IPS-18c (cell line): Measurements from ENCODE around the gene PLCB1.

Experiments used
- H3K4me3 ChIP-seq: 2 replicates; pipeline ENCODE4 v1.7.0; 2013; ENCODE audit warnings: low read depth, mild to moderate bottlenecking, low read length, moderate library complexity; ENCODE audit not compliant: insufficient read depth
- H3K9me3 ChIP-seq: one replicate; pipeline ENCODE4 v1.6.1; 2013; ENCODE audit warnings: mild to moderate bottlenecking, low read length, moderate library complexity; ENCODE audit not compliant: control insufficient read depth, insufficient read depth

The PLCB1 gene

GRCh38 chr20:8218861-8219260, 86.8 kb downstream of the PLCB1 start:
- H3K9me3 ChIP-seq: no peaks in the 10 kb centered on the region

GRCh38 chr20:8219403-8219802, 87.3 kb downstream of the PLCB1 start:
- Histone ChIP-seq H3K4me3 (no peak overlapping the region), H3K9me3 (no peaks in the 10 kb centered on the region)

More at GRCh38 chr20:8218861-8219260, 86.8 kb downstream of the PLCB1 start:
- no peak overlapping the region for H3K4me3 ChIP-seq

- H3K9me3 ChIP-seq: no peaks in the 10 kb centered on the region
- no peak overlapping the region for H3K4me3 ChIP-seq
Measured at GRCh38 chr20:8220716-8221115, 88.7 kb downstream of the PLCB1 start.

DNA sequence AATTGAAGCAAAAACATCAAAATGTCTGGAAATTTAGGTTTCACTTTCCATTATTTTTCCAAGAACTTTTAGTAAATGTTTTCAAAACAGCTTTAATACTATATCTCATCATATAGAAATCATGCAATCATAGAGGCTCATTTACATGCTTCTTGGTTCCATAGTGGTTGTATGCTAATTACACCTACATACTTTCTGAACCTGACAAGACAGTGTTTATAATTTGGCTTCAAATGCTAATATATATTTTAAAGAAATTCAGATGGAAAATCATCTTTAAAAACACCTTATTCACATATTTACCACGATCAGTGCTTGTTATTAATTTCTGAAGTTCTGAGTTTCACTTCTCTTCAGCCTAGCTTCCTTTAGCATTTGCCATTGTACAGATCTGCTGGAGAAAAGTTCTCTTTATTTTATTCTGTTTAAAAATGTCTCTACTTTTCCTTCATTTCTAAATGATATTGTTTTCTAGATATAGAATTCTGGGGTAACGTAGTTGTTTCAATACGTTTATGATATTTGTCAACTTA, 89.9 kb downstream of the PLCB1 start:
- no peaks in the 10 kb centered on the region for H3K9me3 ChIP-seq
- no peak overlapping the region for H3K4me3 ChIP-seq

DNA sequence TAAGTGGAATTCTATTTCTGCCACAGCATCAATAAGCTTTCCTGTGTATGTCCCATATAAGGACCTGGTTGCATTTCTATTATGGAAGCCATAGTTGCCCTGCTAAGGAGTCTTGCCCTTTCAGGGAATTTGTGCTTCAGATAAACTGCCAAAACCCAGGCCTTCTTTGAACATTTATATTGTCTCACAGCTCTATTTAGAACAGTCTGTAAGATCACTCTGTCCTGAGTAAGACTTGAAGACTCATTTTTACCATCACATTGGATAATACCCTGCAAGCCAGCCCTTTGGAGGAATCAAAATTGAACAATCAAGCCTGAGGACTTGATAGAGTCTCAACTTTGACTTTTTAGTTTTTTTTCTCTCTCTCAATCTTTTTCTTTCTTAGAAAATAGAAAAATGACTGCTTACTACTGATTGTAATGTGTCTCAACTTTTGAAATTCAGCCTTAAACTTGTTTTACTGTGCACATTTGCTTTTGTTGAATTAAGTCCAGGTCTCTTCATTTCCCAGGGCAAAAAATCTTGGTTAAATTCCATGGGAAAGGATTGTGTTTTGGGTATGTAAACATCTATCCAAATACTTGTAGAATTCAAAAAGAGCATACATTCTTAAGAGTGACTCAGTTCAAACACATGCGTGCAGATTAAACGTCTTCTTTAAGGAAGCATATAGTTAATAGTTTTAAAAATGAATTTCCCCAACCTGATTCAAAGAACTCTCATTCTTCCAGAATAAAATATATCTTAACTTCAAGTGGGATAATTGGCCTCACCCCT, 91.2 kb downstream of the PLCB1 start:
- Histone ChIP-seq H3K9me3 (no peaks in the 10 kb centered on the region), H3K4me3 (no peak overlapping the region)

DNA sequence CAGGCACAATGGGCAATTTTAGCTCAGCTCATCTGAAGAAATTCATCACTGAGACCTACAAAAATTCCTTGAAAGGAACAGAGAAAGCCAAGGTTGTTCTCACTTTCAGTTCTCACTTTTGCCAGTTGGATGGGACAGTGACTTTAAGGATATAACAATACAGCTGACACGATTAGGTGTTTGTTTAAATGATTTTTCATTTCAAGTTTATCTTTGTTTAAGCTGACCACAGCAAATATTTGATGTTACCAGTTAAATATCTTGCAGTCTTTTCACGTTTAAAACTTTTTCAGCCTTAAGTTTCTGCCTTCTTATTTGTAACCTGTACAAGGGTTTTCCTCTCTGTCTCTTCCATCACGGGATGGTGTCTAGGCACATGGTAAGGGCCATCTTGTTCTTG, 93.6 kb downstream of the PLCB1 start:
- no peaks in the 10 kb centered on the region for H3K9me3 ChIP-seq
- H3K4me3 ChIP-seq: no peak overlapping the region

DNA sequence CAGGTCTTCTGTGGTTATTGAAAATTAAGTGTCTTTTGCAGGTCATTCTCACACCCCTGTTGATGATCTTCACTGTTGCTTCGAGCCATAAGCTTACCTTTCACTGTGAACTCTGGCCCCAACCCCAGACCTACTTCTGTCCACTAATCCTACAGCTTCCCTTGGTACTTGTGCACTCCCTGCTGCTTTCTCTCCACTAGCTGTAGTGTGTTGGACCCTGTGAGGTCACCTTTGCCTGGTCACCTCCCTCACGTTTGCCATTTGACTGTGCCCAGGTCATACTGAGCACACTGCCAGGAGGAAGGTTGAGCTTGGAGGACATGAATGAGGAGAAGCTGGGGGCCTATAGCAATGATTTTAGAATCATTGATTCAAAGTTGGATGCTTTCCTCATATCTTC, 94.0 kb downstream of the PLCB1 start:
- no peak overlapping the region for H3K4me3 ChIP-seq

DNA sequence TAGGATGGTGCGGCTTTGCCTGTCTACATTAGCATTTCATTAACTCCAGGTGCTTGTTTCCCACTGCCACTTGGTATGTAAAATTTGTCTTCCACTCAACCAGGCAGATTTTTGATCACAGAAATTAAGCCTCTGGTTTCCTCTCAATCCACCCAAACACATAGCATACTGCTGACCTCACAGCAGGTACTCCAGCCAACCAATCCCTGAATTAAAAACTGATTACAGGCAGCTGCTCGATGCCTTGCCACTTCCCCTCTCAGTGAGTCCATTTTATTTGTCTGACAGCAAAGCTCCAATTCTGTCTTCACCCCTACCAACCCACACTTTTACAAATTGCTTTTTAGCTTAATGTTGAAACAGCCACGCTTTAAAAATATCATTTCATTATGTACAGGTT, 95.2 kb downstream of the PLCB1 start:
- Histone ChIP-seq H3K9me3 (no peaks in the 10 kb centered on the region), H3K4me3 (no peak overlapping the region)

More for the DNA sequence above, 94.0 kb downstream of the PLCB1 start:
- no peaks in the 10 kb centered on the region for H3K9me3 ChIP-seq

DNA sequence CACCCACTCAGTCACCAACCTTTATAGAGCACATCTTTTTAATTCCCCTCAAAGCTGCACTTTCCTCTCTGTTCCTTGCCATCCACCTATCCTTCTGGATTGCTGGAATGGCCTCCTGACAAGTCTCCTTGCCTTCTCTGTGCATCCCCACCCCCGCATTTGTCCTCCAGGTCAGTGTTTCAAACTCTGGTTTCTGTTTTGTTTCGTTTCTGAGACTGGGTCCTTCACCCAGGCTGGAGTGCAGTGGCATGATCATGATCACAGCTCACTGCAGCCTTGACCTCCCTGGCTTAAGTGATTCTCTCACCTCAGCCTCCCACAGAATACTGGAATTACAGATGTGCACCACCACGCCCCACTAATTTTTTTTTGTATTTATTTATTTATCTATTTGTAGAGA, 96.2 kb downstream of the PLCB1 start:
- Histone ChIP-seq H3K4me3 (no peak overlapping the region), H3K9me3 (no peaks in the 10 kb centered on the region)

DNA sequence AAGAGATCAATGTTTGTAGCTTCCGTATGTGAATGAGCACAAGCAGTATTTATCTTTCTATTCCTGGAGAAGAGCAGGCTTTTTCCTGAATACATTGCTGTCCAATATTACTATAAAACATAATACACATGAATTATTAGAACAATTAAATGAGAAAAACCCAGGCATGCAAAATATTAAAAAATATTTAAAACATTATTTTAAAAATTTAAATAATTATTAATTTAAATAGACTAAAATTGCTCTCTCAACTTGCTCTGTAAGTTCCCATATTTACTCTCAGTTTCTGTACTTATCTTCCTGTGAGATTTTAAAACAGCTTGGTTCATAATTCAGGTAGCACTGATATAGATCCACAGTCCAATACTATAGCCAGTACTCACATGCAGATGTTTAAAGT, 97.0 kb downstream of the PLCB1 start:
- Histone ChIP-seq H3K9me3 (no peaks in the 10 kb centered on the region), H3K4me3 (no peak overlapping the region)

DNA sequence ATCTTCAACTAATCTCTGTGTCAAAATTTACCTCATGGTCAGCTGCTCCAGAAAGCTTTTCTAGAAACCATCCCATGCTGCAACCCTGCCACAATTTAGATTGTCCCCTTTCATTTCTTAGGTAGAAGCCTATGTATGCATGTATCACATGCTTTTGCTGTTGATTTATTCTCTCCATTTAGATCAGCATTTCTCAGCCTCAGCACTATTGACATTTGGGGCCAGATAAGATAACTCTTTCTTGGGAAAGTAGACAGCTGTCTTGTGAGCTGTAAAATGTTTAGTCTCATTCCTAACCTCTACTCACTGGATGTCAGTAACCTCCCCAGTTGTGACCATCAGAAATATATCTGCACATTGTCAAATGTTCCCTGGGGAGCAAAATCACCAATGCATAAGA, 99.0 kb downstream of the PLCB1 start:
- Histone ChIP-seq H3K9me3 (no peaks in the 10 kb centered on the region), H3K4me3 (no peak overlapping the region)

DNA sequence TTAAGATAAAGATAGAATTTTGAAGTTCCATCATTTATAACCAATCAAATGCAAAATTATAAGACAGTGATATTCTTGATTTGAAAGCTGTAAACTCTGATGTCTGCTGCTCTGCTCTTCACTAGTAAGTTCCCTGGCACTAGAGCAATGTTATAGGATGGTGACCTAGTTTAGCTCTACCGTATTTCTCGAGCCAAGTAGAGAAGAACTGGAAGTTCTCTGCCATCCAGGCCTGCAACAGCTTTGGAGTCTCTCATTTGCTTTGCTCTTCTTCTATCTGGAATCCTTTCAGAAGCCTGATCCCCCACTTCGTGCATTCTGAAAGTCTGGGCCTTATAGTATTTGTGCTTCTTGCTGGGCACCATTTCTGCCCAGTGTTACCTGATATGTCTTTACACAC, 100.3 kb downstream of the PLCB1 start:
- H3K9me3 ChIP-seq: no peaks in the 10 kb centered on the region
- no peak overlapping the region for H3K4me3 ChIP-seq

GRCh38 chr20:8234580-8234979, 102.5 kb downstream of the PLCB1 start:
- Histone ChIP-seq H3K4me3 (no peak overlapping the region), H3K9me3 (no peaks in the 10 kb centered on the region)

- no peak overlapping the region for H3K4me3 ChIP-seq
- no peaks in the 10 kb centered on the region for H3K9me3 ChIP-seq
Measured at GRCh38 chr20:8242066-8242465, 110.0 kb downstream of the PLCB1 start.

DNA sequence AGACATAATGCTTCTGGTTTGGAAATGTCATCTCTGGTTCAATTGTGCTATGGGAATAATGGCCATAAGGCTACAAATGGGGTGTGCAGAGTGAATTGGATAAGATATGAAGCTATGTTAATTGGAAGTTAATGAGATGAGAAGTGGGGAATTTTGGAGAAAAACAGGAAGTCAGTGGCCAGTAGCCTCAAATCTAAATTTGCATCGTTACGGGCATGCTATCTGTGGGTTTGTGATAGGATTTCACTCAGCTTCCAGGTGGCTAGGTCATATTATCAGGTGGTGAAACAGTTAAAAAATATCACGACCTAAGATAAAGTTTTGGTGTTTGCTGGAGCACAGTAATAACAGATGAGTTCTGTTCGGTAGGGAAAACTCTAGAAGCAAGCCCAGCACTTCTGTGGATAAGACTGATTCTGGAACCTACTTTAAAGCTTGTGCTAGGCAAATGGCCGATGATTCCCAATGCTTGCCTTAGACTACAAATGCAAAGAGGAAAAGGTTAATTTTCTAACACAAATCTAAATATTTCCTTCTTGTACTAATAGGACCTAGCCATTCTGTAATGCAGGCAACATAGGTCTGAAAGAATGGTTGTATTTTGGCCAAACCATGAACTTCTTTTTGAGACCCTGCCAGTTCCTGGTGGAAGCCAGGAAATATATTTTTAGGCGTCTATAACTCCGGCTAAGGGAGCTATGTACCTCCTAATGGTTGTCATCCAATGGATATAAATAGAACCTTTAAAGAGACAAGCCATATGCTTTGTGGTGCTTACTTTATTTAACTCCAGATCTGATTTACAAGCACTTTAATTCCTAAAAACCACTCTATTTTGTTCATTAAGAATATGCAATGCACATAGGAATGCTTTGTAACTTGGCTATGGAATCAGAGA, 111.0 kb downstream of the PLCB1 start:
- Histone ChIP-seq H3K9me3 (no peaks in the 10 kb centered on the region), H3K4me3 (no peak overlapping the region)

DNA sequence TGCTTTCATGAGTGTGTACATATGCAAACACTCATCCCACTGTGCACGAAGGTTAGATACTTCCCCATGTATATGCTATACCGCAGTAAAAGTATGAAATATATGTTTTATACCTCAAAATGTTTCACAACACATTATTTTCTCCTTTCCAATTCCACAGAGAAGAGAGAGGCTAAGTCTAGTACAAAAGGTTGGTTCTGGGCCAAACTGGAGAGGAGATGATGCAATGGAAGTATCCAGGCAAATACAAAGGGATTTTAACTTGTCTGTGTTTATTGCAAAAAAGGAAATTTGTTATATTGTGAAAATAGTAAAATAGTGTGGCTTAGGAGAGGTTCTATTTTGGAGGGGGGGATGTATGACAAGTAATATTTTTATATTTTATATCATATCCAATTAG, 112.6 kb downstream of the PLCB1 start:
- Histone ChIP-seq H3K9me3 (no peaks in the 10 kb centered on the region), H3K4me3 (no peak overlapping the region)

DNA sequence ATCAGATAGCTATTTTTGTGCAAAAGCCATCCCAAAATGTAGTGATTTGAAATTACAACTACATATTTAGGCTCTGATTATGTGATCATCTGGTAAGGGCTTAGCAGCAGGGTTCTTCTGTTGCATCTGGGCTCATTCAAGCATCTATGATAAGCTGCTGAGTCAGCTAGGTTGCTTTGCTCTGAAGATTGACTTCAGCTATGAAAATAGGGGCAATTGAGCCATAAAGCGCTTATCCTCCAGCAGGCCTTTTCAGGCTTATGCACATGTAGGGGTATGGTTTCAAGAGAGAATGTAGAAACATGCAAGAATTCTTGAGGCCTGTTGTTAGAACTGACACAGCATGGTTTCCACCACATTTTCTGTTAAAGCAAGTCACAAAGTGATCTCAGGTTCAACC, 114.1 kb downstream of the PLCB1 start:
- H3K9me3 ChIP-seq: no peaks in the 10 kb centered on the region
- H3K4me3 ChIP-seq: no peak overlapping the region

GRCh38 chr20:8246716-8247115, 114.7 kb downstream of the PLCB1 start:
- Histone ChIP-seq H3K4me3 (no peak overlapping the region), H3K9me3 (no peaks in the 10 kb centered on the region)
